Measurements from ENCODE around the gene RFNG. TPM values are rescaled to one million over a fixed set of nuclear protein-coding genes. Genes with fewer than 3 reads are reported as not detected.

The RFNG gene
- total RNA-seq, 1 experiment from 2014 or later = 52.0 TPM

DNA sequence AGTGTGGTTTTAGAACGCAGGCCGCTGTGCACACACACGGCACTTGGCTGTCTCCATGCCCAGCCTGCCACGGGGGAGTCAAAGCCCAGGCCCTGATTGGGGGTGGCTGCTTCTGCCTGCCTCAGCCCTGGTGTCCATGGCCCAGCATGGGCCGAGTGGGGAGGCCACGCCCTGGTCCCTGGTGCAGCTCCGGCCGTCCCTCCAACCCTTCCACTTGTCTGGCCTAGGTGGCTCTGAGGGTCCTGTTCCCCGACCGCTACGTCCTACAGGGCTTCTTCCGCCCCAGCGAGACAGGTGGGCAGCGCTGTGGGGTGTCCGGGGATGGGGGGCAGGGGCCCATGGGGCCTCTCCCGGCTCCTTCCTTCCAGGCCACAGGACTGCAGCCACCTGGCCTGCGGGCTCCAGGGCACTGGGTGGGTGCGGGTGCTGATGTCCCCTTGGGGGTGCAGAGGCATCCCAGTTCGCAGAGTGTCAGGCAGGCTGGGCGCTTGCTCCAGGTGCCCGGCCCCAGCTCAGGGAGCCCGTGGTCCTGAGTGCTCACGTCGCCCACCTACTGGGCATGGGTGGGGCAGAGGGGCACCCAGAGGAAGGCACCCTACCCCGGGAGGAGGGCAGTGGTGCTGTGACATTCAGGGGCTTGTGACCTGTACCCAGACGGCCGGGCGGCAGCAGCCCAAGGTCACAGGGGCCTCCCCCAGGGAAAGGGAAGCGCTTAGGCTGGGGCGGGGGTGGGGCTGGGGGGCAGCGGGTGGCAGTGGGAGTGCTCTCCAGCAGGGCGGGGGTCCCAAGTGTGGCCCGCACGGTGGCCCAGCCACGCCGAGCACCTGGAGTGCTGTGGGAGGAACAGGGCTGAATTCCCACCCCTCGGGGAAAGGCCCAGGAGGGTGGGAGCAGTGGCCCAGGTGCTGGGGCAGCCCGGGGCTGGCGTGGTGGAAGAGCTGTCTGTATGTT is 40.8 kb downstream of the RFNG start:
- Histone ChIP-seq H3K9me2 (ENCODE audit: insufficient read depth) (no peaks in the 10 kb centered on the region), H3K9ac (ENCODE audit: low read length) (no peak overlapping the region), H3K36me3 (ENCODE audit: control insufficient read depth in 1 of 2, insufficient read depth in 2 of 2, low read length in 2 of 2) (no peaks in the 10 kb centered on the region), H3K79me2 (ENCODE audit: insufficient read depth, low read length) (no peaks in the 10 kb centered on the region), H3K9me3 (ENCODE audit: control insufficient read depth in 1 of 2, insufficient read depth in 1 of 2, low read depth in 1 of 2, low read length in 2 of 2) (no peaks in the 10 kb centered on the region), H3K4me2 (ENCODE audit: low read length) (no peak overlapping the region), H3K27me3 (ENCODE audit: insufficient read depth, low read length) (no peaks in the 10 kb centered on the region), H3K4me3 (replicated peaks in 1 of 2; ENCODE audit: low read depth in 1 of 2, low read length in 2 of 2) (no peak overlapping the region), H3K4me1 (ENCODE audit: control insufficient read depth in 1 of 2, insufficient read depth in 2 of 2, low read length in 2 of 2) (no peaks in the 10 kb centered on the region), H3K27ac (ENCODE audit: low read depth, low read length) (no peak overlapping the region), H4K20me1 (ENCODE audit: insufficient read depth) (no peaks in the 10 kb centered on the region), H2AFZ (ENCODE audit: low read depth, low read length, poor library complexity, severe bottlenecking) (no peak overlapping the region)
- ChIA-PET CTCF (interaction anchor here (1.1 kb wide), 1 partner anchor 9 kb away, joined by 4 read pairs; no protein-coding TSS in a partner anchor), RAD21 (ENCODE audit: low non-redundant PET in 1 of 2, low total read pairs in 2 of 2, uncharacterized antibody in 2 of 2, unreplicated experiment in 2 of 2) (no interaction called here), POLR2A (no interaction called here)
- TF ChIP-seq JUND (IDR thresholded peaks at IDR 0.05) = no peak
- TF ChIP-seq, protein P1, sequence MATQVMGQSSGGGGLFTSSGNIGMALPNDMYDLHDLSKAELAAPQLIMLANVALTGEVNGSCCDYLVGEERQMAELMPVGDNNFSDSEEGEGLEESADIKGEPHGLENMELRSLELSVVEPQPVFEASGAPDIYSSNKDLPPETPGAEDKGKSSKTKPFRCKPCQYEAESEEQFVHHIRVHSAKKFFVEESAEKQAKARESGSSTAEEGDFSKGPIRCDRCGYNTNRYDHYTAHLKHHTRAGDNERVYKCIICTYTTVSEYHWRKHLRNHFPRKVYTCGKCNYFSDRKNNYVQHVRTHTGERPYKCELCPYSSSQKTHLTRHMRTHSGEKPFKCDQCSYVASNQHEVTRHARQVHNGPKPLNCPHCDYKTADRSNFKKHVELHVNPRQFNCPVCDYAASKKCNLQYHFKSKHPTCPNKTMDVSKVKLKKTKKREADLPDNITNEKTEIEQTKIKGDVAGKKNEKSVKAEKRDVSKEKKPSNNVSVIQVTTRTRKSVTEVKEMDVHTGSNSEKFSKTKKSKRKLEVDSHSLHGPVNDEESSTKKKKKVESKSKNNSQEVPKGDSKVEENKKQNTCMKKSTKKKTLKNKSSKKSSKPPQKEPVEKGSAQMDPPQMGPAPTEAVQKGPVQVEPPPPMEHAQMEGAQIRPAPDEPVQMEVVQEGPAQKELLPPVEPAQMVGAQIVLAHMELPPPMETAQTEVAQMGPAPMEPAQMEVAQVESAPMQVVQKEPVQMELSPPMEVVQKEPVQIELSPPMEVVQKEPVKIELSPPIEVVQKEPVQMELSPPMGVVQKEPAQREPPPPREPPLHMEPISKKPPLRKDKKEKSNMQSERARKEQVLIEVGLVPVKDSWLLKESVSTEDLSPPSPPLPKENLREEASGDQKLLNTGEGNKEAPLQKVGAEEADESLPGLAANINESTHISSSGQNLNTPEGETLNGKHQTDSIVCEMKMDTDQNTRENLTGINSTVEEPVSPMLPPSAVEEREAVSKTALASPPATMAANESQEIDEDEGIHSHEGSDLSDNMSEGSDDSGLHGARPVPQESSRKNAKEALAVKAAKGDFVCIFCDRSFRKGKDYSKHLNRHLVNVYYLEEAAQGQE (IDR thresholded peaks at IDR 0.05; ENCODE audit: low read depth) = no peak
- no peak for TF ChIP-seq EGR1 (IDR thresholded peaks at IDR 0.05; ENCODE audit: low read depth)
- no peak for TF ChIP-seq SRF (IDR thresholded peaks at IDR 0.05; ENCODE audit: low read depth)
- TF ChIP-seq RAD21 (IDR thresholded peaks at IDR 0.05; ENCODE audit: low read depth) = no peak
- TF ChIP-seq, protein P2, sequence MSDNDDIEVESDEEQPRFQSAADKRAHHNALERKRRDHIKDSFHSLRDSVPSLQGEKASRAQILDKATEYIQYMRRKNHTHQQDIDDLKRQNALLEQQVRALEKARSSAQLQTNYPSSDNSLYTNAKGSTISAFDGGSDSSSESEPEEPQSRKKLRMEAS (IDR thresholded peaks at IDR 0.05) = no peak
- no peak for TF ChIP-seq SP1 (IDR thresholded peaks at IDR 0.05; ENCODE audit: low read depth)
- TF ChIP-seq ZBTB33 (IDR thresholded peaks at IDR 0.05; ENCODE audit: extremely low read depth, insufficient replicate concordance, low read length) = no peak
- TF ChIP-seq TCF7L2 (IDR thresholded peaks at IDR 0.05; ENCODE audit: borderline replicate concordance, extremely low read depth, insufficient read depth, insufficient read length) = no peak
- TF ChIP-seq, protein P3, sequence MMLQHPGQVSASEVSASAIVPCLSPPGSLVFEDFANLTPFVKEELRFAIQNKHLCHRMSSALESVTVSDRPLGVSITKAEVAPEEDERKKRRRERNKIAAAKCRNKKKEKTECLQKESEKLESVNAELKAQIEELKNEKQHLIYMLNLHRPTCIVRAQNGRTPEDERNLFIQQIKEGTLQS (IDR thresholded peaks at IDR 0.05) = no peak
- TF ChIP-seq ELF1 (IDR thresholded peaks at IDR 0.05; ENCODE audit: borderline replicate concordance, low read depth) = no peak
- TF ChIP-seq SIN3A (IDR thresholded peaks at IDR 0.05; ENCODE audit: low read depth) = no peak
- TF ChIP-seq EZH2 (IDR thresholded peaks at IDR 0.05) = no peak
- TF ChIP-seq, protein P4, sequence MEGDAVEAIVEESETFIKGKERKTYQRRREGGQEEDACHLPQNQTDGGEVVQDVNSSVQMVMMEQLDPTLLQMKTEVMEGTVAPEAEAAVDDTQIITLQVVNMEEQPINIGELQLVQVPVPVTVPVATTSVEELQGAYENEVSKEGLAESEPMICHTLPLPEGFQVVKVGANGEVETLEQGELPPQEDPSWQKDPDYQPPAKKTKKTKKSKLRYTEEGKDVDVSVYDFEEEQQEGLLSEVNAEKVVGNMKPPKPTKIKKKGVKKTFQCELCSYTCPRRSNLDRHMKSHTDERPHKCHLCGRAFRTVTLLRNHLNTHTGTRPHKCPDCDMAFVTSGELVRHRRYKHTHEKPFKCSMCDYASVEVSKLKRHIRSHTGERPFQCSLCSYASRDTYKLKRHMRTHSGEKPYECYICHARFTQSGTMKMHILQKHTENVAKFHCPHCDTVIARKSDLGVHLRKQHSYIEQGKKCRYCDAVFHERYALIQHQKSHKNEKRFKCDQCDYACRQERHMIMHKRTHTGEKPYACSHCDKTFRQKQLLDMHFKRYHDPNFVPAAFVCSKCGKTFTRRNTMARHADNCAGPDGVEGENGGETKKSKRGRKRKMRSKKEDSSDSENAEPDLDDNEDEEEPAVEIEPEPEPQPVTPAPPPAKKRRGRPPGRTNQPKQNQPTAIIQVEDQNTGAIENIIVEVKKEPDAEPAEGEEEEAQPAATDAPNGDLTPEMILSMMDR (IDR thresholded peaks at IDR 0.05 in 2 of 3, conservative IDR thresholded peaks at IDR 0.05 in 1 of 3; ENCODE audit: borderline replicate concordance in 1 of 3, insufficient read depth in 1 of 3, low read depth in 2 of 3, low read length in 2 of 3) = no peak
- TF ChIP-seq YY1 (IDR thresholded peaks at IDR 0.05; ENCODE audit: extremely low read depth, insufficient replicate concordance, low read depth, low read length) = no peak
- no peak for TF ChIP-seq EZH2phosphoT487 (IDR thresholded peaks at IDR 0.05; ENCODE audit: borderline replicate concordance)
- DNase-seq (ENCODE audit: low read depth, low spot score) = no peak
- BruUV-seq (replicated peaks) = no TSS peak
- intact Hi-C loops (cut with micrococcal nuclease) = no loop called here
- no peak for ATAC-seq
